ENCODE measurements around the gene RPAP3.
A peak's percentile ranks its signal among the peaks of the same experiment; 100 is the strongest.

DNA sequence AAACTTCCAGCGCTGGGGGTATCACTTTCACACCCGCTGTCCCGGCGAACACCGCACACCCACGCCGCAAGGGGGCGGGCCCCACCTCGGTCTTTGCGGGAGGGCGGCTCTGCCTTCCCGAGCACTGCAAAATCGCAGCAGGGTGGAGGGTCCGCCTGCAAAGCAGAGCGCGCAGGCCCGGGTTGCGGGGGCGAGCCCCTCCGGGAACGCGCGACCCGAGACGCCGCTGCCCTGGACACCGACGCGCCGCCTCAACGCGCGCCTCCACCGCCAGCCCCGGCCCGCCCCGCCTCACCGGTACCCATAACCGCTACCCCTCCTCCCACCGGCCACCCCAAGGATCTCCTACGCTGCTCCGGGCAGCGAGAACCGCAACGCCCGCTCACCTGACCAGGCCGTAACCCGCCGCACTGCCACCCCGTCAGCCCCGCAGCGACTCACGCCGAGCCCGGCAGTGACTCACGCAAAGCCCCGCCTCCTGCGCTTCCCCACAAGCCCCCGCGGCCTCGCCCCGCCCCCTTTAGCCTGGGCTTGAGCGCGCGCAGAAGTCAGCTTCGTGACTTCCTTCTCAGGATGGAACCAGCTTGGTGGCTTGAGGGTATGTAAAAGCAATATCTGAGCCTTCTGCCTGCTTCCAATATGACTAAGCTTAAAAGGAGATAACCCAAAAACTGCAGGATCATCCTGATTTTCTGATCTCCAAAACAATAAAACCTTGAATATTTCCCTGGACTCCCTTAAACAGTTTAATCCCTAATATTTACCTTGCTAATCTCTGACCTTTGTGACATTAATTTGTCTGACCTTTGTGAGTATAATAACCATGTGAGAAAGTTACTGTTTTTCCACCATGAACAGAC is at the start of gene RPAP3:
- TF ChIP-seq POLR2AphosphoS5 (IDR thresholded peaks at IDR 0.05): peak; percentile 97
- TF ChIP-seq, protein P1, sequence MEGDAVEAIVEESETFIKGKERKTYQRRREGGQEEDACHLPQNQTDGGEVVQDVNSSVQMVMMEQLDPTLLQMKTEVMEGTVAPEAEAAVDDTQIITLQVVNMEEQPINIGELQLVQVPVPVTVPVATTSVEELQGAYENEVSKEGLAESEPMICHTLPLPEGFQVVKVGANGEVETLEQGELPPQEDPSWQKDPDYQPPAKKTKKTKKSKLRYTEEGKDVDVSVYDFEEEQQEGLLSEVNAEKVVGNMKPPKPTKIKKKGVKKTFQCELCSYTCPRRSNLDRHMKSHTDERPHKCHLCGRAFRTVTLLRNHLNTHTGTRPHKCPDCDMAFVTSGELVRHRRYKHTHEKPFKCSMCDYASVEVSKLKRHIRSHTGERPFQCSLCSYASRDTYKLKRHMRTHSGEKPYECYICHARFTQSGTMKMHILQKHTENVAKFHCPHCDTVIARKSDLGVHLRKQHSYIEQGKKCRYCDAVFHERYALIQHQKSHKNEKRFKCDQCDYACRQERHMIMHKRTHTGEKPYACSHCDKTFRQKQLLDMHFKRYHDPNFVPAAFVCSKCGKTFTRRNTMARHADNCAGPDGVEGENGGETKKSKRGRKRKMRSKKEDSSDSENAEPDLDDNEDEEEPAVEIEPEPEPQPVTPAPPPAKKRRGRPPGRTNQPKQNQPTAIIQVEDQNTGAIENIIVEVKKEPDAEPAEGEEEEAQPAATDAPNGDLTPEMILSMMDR (IDR thresholded peaks at IDR 0.05): peak; percentile 36 to 75 (median 64)
- peak; percentile 82 for TF ChIP-seq POLR2A (IDR thresholded peaks at IDR 0.05)
